Gastrocnemius medialis (tissue), 4 donors: ENCODE results near the gene VWA3B.

ENCODE experiments used
- POLR2A ChIP-seq, 2 donors: fragments of 450-650 bp; IDR thresholded peaks; one replicate each; pipeline ENCODE4 v1.6.1; 2017; ENCODE audit warnings: antibody characterized with exemption in 2 of 2, mild to moderate bottlenecking in 2 of 2, moderate library complexity in 2 of 2
- TF ChIP-seq, protein P1 (sequence below), 5 experiments: fragments of 450-650 bp in 3 of 5; fragments of 200-600 bp in 2 of 5; sonication (generic) in 2 of 5; IDR thresholded peaks in 4 of 5; conservative IDR thresholded peaks in 1 of 5; 1 replicate in 4 of 5; 2 replicates in 1 of 5; pipeline ENCODE4 v1.5.1; 2016 to 2019; ENCODE audit warnings: antibody characterized with exemption in 5 of 5, mild to moderate bottlenecking in 3 of 5, moderate library complexity in 3 of 5

DNA sequence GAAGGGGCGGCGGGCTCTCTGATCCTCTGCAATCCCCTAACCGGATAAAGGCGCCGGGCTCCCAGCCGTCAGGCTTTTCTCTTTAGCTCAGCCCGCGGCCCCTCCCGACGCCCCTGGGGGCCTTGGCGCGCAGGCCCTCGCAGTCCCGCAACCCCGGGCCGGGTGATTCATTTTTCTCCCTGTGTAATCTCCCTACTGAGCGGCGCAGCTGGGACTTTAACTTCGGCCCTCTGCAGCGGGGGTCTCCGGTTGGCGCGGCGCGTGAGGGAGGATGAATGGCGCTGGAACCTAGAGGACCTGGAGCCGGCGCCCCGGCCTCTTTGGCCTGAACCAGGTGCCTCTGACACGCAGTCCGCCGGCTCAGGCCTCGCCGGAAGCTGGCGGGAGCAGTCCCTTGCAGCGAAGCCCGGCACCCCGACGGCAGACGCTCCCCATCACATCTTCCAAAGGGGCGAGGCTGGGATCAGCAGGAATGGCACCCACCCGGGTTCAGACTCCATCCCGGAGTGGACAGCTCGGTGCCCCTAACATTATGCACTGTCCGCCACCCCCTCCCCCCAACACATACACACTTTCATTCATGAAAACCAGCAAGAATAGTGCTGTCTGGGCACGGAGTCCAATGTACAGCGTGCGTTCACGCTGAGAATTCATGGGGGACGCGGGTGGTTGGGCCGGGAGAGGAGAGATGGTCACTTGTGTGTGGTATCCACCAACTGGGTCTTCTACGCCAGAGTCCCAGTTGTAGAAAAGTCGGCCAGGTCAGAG, 260.5 kb downstream of the VWA3B start:
- TF ChIP-seq, protein P1, sequence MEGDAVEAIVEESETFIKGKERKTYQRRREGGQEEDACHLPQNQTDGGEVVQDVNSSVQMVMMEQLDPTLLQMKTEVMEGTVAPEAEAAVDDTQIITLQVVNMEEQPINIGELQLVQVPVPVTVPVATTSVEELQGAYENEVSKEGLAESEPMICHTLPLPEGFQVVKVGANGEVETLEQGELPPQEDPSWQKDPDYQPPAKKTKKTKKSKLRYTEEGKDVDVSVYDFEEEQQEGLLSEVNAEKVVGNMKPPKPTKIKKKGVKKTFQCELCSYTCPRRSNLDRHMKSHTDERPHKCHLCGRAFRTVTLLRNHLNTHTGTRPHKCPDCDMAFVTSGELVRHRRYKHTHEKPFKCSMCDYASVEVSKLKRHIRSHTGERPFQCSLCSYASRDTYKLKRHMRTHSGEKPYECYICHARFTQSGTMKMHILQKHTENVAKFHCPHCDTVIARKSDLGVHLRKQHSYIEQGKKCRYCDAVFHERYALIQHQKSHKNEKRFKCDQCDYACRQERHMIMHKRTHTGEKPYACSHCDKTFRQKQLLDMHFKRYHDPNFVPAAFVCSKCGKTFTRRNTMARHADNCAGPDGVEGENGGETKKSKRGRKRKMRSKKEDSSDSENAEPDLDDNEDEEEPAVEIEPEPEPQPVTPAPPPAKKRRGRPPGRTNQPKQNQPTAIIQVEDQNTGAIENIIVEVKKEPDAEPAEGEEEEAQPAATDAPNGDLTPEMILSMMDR (IDR thresholded peaks at IDR 0.05 in 4 of 5, conservative IDR thresholded peaks at IDR 0.05 in 1 of 5): no peak
- TF ChIP-seq POLR2A (IDR thresholded peaks at IDR 0.05): no peak
